DMS79 treated with DMSO at 0.1 percent for 48 hours (cell line): ENCODE measurements around the gene RNH1.
A peak's percentile ranks its signal among the peaks of the same experiment; 100 is the strongest.
"Not testable (repeated sequence)": the region's sequence is repeated elsewhere in the genome, so short reads cannot be mapped to it uniquely, and the experiment has no call there.

Source experiments
- DNase-seq: peaks from one replicate; lab custom pipeline; 2025; lab: John Stamatoyannopoulos, UW

Gene RNH1

DNA sequence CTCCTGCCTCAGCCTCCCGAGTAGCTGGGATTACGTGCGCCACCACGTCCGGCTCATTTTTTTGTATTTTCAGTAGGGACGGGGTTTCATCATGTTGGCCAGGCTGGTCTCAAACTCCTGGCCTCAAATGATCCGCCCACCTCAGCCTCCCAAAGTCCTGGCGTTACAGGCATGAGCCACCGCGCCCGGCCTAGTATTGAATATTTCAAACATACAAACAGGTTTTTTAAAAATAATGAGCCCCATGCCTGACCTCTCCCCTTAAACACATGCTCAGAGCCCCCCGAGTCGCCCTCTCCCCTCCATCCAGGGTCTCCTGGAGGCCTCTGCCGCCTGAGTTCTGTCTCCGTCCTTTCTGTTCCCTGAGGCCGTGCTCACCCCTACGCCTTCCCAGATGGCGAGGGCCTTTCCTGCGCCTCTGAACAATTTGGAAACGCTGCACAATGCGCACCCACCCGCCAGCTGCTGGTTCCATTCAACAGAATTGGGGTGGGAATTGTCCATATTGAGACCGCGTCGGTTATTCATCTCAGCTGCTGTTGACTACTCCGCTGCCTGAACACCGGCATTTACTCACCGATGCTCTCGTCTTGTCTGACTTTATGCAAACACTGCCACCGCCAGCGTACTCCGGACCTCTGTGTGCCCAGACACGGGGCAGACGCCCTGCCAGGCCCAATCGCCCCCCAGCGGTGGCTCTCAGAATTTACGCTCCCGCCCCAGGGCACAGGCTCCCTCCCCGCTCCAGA is 13.6 kb upstream of the RNH1 start:
- DNase-seq, result no peak

DNA sequence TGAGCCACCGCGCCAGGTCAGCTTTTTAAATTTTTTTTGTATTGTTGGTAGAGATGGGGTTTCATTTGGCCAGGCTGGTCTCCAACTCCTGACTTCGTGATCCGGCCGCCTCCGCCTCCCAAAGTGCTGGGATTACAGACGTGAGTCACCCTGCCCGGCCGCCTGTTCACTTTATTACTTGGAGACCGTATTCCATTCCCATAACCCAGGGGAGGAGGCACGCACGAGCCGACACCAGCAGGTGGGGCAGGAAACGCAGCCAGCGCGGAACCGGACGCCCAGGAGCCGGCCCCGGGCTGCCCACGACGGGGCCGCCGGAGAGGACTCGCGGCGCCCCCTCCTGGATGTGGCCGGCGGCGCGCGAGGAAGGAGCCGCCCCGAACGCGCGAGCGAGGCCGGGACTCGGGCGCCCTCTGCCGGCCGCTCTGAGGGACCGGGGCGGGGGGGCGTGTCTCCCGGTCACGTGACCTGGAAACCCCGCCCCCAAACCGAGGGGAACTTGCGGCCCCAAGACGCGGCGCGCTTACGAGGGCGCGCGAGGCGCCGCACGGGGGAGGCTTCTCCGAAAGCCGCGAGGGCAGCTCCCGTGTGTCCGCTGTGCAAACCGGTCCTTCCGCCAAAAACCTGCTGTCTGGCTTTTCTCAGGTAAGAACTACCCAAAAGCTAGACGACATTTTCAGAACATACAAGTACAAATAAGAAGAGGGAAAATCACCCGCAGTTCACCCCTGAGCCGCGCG is 11.6 kb upstream of the RNH1 start:
- no peak for DNase-seq

DNA sequence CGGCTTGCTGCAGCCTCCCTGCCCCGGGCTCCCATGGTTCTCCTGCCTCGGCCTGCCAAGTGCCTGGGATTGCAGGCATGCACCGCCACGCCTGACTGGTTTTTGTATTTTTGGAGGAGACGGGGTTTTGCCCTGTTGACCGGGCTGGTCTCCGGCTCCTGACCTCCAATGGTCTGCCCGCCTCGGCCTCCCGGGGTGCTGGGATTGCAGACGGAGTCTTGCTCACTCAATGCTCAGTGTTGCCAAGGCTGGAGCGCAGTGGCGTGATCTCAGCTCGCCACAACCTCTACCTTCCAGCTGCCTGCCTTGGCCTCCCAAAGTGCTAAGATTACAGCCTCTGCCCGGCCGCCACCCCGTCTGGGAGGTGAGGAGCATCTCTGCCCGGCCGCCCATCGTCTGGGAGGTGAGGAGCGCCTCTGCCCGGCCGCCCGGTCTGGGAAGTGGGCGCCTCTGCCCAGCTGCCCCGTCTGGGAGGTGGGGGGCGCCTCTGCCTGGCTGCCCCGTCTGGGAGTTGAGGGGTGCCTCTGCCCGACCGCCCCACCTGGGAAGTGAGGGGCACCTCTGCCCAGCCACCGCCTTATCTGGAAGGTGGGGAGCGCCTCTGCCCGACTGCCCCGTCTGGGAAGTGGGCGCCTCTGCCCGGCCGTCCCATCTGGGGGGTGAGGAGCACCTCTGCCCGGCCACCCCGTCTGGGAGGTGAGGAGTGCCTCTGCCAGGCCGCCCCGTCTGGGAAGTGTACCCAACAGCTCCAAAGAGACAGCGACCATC is 10.1 kb upstream of the RNH1 start:
- not testable (repeated sequence) for DNase-seq

DNA sequence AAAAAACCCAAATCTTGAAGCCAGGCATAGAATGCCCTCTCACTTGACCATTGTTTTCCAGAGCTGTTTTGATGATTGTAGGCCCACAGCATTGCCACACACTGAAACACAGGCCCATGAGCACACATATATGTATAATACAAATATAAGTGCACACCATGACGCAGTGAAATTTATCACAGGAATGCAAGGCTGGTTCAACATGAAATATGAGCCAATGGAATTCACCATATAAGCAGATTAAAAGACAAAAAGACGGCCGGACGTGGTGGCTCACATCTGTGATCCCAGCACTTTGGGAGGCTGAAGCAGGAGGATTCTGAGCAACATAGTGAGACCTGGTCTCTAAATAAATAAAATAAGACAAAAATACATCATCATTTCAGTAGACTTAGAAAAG is 9.4 kb upstream of the RNH1 start:
- DNase-seq, result no peak

DNA sequence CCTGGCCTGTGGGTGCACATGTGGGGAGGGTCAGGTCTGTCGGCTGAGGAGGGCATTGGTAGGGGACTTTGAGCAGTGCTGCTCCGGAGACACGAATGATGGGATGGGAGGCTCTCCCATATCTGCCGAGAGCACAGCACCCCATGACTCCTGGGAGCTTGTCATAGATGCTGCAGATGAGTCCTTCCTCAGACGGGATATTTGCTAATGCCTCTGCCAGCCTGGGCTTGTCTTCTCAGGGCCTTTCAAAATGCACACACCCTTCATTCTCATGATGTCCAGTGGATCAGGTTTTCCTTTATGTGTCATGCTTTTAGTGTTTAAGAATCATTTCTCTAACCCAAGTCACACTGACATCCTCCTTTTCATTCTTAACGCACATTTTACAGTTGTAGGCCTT is 8.1 kb upstream of the RNH1 start:
- DNase-seq, result no peak

DNA sequence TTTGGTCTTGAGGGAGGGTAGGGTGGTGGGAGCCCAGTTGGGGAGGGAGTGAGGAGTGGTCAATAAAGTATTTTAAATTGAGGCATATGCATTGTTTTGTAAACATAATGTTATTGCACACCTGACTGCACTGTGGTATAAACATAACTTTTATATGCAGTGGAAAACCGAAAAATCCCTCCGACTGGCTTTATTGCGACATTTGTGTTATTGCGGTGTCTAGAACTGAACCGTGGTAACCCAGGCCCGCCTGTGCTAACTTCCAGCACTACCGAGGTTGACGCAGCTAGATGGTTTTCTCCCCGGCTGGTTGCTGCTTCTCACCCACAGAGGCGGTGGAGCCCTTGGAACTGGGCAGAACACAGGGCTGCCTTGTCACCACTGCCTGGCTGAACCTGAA is 7.6 kb upstream of the RNH1 start:
- no peak for DNase-seq

DNA sequence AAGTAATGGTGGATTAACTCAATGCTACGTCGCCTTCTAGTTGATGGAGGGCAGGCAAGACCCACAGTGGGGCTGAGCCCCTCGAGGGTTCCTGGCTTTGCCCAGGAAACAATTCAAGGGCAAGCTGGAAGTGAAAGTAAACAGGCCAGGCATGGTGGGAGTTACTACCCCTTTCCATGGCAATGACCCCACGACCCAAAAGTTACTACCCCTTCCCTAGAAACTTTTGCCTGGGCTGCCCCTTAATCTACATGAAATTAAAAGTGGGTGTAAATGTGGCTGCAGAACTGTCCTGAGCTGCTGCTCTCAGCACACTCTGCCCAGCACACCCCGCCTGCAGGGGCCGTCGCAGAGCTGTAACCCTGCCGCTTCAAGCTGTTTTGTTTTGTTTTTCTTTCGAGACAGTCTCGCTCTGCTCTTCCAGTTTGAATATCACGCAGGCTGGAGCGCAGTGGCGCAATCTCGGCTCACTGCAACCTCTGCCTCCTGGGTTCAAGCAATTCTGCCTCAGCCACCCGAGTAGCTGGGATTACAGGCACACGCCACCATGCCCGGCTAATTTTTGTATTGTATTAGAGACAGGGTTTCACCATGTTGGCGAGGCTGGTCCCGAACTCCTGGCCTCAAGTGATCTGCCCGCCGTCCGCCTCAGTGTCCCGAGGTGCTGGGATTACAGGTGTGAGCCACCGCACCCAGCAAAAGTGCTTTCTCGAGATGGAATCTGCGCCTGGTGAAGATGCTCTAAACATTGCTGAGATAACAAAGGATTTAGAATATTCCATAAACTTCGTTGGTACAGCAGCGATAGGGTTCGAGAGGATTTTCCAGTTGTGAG is 5.9 kb upstream of the RNH1 start:
- no peak for DNase-seq

DNA sequence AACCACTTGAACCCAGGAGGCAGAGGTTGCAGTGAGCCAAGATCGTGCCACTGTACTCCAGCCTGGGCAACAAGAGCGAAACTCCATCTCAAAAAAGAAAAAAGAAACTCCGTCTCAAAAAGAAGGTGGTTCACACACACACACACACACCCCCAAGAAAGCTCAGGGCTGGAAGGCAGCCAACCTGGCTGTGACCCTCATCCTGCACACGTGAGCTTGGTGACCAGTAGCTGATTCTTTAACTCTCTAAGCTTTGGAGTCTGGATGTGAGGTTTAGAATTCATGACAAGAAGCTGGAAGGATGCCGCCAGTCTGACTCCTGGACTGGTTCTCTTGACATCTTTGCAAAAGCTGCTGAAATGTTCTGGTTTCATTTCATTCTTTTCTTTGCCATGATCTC is 1.9 kb upstream of the RNH1 start:
- no peak for DNase-seq

DNA sequence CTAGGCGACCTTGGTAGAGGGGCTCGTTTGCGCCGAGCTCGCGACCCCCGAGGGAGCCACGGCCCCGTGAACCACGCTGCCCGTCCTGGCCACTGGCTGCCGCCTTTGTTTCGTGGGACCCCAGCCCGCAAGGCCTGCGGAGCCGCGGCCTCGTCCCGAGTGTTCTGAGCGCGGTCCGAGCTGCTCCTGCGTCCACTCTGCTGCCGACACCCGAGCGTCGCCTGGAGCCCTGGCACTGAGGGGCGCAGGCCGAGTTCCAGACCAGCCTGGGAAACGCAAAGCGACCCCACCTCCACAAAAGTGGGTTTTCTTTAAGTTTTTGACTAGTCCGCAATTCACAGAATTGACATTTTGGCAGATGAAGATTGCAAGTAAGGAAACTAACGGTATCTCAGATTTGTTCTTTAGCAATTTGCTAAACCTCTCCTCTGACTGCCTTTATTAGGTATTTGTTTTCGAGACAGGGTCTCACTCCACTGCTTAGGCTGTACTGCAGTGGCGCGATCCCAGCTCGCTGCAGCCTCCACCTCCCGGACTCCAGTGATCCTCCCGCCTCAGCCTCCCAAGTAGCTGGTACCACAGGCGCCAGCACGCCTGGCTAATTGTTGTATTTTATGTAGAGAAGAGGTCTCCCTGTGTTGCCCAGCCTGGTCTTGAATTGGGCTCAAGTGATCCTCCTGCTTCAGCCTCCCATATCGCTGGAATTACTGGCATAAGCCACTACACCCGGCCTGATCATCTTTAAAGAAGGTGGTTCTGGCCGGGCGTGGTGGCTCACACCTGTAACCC is 879 bp upstream of the RNH1 start:
- DNase-seq, result no peak

DNA sequence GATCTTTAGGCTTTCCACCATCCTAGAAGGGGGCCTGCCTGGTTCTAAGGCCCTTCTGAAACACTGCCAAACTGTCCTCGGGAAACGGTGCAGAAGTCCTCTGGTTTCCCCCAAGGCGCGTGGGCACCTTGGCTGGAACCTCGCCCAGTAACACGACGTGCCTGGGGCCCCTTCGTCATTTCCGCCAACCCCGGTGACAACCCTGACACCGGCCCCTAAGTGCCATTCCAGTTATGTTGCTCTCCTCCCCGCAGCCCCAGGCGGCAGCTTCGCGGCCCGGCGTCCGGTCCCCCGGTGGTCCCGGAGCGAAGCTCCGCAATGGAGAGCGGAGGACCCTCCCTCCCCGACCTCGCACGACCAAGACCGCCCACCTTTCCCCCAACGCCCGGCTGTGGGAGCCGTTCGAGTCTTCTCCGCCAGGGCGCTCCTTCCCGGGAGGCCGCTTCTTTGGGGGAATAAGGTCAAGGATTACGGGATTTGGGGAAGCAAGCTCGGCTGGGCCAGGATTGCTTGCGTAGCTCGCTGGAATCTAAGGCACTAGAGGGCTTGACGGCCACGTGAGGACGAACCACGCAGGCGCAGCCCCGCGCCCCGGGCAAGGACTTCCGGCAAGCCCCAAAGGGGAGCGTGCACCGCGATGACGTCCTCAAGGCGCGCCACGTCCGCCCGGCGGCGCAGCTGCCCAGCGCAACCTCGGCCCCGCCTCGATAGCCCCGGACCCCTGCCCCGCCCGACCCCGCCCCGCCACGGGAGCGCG is 626 bp downstream of the RNH1 start:
- DNase-seq, result peak; percentile 40

DNA sequence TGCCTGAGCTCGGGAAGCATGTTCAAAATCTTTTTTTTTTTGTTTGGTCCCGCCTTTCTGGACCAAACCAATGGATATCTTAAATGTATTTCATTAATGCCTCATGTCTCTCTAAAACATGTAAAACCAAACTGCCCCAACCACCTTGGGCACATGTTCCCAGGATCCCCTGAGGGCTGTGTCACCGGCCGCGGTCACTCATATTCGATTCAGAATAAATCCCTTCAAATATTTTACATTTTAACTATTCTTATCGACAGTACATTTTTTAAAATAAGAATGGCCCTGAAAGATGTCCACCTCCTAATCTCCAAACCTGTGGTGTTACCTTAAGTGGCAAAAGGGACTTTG is 2.1 kb downstream of the RNH1 start:
- no peak for DNase-seq

DNA sequence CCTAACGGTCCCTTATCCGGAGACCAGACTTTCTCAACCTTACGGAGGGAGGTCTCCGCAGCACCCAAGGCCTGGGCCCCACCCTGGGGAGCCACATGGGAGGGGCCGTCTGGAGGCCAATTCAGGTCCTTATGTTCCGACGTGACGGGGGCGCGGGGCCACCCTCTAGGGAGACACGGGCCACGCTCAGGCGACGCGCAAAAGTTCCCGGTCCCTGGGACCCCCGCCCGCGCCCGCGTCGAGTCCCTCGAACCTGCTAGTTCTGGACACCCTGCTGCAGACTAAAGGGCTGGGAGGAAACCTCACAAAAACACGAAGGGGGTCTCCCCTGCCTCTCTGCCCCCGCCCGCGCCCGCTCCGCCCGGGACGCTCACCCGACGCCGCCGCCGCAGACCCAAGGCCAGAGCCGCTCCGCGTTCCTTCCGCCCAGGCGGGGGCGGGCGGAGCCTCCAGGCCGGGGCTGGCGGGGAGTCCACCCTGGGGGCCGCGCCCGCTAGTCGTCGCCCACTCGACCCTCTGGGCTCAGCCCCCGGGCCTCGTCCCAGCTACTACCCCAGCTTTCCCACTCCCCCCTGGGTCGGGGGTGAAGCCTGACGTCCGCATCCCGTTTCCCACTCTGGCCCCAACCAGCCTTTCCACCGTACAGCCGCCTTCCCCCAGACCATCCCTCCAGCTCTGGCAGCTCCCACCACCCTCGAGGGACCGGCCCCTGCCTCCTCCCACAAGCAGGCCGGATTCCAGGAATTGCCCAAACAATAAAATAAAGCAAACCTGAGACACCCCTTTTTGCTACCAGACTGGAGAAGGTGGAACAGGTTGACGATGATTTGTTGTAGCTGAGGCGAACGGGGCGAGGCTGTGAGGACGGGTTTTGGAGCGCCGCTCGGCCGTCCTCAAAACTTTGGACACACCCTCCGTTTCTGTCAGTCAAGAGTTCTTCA is 2.7 kb downstream of the RNH1 start:
- no peak for DNase-seq

DNA sequence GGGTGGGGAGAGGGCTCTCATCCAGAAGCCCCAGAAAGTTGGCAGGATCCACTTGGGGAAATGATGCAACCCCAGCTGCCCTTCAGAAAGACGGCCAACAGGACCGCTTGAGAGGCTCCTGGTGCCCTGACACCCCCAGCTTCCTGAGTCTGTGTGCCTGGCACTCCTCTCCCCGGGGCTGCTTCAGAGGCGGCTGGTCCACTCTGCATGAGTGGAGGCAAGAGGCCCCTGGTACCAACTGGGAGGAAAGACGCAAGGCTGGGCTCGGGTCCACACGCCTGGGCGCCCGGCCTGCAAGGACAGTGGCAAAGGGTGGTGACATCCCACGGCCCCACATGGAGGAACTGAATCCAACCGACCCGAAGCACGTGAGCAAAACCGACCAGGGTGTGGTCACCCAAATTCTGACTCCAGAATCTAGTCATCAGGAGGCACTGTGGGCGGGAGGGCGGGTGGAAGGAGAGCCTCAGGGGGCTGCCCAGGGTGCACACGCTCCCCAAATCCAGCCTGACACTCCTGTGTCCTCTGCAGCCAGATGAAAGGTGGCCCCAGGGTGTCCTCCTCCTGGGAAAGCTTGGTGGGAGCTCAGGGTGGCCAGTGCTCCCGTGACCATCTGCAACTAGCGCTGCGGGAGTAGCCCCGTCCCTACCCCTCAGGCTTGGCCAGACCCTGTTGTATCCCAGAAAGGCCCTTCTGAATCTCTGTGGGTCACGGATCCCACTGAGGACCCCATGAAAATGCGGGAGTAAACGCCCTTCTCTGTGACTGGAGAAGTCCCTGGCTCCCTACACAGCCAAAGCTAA is 3.7 kb downstream of the RNH1 start:
- no peak for DNase-seq

DNA sequence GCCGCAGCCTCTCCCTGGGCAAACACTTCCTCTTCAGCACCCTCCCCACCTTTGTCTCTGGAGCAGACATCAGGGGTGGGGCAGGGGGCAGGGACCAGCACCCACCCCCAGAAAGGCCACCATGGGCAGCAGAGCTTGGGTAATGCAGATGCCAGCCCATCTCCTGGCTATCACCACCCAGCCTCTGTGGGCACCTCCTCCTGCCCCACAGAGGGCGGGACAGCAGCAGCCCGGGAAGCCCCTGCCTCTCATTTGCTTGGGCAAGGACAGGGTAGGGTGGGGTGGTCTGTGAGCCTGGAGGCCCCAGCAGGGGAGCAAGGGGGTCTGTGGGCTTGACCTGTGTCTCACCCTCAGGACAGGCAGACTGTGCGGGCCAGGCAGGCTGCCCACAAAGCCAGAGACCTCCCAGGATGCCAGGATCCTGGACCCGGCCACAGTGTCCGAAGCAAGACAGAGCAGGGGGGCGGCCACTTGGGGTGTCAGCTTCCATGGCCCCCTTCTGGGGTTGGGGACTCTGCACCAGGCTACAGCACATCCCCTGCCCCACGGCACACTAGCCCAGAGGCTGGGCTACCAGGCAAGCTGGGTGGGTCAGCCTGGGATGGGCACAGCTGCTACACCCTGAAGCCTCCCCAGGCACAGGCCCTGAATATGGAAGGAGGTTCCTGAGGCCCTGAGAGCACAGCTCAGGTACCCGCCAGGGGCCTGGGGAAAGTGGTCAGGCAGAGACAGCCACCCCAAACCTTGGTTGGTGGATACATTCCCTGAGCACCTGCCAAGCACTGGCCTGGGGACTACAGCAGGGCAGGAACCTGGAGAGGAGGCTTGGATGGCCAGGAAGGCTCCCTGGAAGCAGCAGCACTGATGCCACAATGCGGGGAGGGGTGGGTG is 4.5 kb downstream of the RNH1 start:
- DNase-seq, result no peak

DNA sequence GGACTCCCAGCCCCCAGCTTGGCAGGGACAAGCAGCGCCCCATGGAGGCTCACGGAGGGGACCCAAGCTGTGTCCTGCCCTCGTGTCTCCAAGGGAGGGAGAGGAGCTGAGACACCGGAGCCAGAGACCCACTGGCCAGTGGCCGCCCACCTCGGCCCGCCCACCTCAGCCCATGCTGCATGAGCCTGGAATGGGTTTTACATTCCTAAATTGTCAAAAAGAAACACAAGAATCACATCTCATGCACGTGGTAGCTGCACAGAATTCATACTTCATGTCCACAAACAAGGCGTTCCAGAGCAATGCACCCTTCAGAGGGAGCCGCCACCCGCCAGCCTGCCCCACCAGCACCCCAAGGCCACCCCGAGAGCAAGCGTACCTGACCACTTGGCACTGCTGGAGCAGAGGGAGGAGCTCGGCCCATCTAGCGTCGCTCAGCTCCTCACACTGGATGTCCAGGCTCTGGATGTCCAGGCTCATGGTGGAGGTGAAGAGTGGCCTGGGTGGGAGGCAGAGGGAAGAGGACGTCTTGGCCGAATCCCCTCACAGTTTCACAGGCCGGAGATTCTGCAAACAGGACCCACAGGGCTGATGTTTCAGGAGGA is 5.3 kb downstream of the RNH1 start:
- no peak for DNase-seq

DNA sequence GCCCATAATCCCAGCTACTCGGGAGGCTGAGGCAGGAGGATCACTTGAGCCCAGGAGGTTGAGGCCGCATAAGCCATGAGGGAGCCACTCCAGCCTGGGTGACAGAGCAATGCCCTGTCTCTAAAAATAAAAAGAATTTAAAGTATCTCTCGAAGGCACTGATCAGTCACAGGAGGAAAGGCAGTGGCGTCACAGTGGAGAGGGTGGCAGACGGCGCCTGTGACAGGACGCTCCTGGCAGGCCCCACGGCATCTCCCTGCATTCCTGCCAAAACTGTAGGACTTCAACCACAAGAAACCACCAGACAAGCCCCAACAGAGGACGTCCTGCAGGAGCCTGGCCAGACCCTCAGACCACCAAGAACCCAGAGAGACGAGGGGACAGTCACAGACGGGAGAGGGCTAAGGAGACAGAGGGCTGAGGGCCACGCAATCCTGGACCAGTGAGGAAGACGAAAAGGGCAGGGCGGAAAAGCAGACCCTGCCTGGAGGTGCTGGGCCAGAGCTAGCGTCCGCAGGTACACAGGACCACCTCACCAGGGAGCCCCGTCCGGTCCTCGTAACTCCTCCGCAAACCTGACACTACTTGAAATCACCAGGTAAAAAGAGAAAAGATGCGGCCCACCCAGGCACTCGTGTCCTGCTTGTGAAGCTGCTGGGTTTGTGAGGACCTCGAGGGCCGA is 5.9 kb downstream of the RNH1 start:
- no peak for DNase-seq
